GM12801 (cell line): Measurements from ENCODE around the gene BIRC7.

ENCODE experiments used
- TF ChIP-seq, protein P1 (sequence below): IDR thresholded peaks from one replicate; pipeline ENCODE4 v1.5.1; 2011; ENCODE audit warnings: control low read depth; ENCODE audit not compliant: insufficient read length; ENCODE audit errors: extremely low read depth

Gene BIRC7

GRCh38 chr20:63235399-63235983 is at the start of gene BIRC7:
Gene BIRC7 (plus strand): TSS chr20:63235905. CDS start chr20:63236097, 192 bp downstream.
- TF ChIP-seq, protein P1, sequence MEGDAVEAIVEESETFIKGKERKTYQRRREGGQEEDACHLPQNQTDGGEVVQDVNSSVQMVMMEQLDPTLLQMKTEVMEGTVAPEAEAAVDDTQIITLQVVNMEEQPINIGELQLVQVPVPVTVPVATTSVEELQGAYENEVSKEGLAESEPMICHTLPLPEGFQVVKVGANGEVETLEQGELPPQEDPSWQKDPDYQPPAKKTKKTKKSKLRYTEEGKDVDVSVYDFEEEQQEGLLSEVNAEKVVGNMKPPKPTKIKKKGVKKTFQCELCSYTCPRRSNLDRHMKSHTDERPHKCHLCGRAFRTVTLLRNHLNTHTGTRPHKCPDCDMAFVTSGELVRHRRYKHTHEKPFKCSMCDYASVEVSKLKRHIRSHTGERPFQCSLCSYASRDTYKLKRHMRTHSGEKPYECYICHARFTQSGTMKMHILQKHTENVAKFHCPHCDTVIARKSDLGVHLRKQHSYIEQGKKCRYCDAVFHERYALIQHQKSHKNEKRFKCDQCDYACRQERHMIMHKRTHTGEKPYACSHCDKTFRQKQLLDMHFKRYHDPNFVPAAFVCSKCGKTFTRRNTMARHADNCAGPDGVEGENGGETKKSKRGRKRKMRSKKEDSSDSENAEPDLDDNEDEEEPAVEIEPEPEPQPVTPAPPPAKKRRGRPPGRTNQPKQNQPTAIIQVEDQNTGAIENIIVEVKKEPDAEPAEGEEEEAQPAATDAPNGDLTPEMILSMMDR = no peak

GRCh38 chr20:63186084-63186483 is 49.6 kb upstream of the BIRC7 start:
- TF ChIP-seq, protein P1 = no peak

GRCh38 chr20:63186528-63187316 is 49.0 kb upstream of the BIRC7 start:
- TF ChIP-seq, protein P1 = no peak

DNA sequence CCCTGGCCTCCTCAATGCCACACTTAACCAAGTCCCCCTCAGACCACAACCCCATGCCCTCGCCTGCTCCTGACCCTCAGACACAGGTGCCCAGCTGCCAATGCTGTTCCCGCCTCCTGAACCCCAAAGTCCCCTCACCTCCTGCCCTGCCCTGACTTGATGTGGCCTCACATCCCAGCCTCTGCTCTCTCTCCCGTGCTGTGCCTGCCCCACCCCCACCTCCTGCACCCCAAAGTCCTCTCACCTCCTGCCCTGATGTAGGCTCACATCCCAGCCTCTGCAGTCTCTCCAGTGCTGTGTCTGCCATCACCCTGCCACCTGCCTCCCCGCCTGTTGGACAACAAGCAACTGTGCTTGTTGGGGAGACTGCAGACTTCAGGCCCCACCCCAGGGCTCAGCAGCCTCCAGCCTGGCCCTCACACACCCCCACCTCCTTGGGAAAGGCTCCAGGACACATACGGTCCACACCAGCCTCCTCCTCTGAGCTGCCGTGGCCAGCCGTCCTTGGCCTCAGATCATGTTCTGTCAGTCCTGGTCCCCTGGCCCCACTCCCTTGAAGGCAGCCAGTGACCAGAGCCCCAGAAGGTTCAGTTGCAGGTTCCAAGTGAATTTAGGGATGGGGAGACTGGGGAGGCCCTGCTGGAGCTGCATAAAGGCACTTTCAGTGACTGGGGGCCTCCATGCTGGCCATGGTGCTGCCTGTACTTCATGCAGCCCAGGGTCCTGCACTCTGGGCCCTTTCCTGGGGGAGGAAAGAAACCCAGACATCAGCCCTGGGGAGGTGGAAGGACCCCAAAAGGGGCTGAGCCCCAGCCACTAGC is 48.2 kb upstream of the BIRC7 start:
- TF ChIP-seq, protein P1 = no peak

- TF ChIP-seq, protein P1 = no peak
Measured at GRCh38 chr20:63188159-63188442, 47.6 kb upstream of the BIRC7 start.

DNA sequence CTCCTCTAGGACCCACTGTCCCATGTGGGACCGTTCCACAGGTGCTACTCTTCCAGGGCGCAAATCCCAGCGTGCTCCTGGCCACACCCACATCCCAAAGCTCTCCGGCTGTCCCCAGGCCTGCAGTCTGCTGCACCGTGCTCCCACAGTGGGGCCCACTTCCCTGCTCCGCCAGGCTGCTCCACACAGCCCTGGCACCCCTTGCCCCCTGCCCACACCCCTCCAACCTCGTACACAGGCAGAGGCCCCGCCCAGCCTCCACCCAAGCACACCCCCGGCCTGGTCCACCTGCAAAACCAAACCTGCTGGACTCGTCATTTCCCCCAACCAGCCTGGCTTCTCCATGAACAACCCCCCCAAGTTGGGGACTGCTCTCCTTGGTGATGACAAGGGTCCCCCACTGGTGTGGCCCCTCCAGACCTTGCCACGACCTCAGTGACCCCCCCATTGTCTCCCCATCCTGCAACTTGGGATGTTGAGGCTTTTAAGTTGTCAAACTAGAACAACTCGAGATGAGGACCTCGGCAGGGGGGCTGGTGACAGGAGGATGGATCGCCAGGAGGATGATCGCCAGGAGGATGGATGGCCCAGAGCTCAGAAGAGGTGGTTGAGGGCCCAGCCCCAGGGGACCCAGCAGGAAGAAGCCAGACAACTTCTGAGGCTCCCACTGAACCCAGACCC is 46.9 kb upstream of the BIRC7 start:
- TF ChIP-seq, protein P1 = no peak

DNA sequence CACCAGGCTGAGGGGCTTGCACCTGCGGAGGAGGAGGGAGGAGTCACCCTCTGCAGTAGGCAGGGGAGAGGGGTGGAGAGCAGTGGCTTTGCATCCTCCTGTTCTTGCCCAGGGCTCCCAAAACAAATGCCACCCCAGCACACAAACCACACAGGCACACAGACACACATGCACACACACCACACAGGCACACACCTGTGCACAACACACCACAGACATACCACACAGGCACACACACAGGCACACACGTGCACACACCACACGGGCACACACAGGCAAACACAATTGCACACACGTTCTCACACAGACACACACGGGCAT is 46.4 kb upstream of the BIRC7 start:
- TF ChIP-seq, protein P1 = no peak
